HG03066 (cell line): ENCODE data around the gene FAM124A.

ENCODE experiments used
- ATAC-seq: cut with Tn5 transposase; IDR thresholded peaks from one replicate; pipeline ENCODE4 v1.9.1; 2021; ENCODE audit warnings: low read depth; ENCODE audit not compliant: unreplicated experiment

Gene FAM124A

GRCh38 chr13:51240958-51241357, 18.8 kb downstream of the FAM124A start:
- ATAC-seq: no peak

- no peak for ATAC-seq
Observed at GRCh38 chr13:51241720-51242119, 19.5 kb downstream of the FAM124A start.

GRCh38 chr13:51243227-51243626, 21.0 kb downstream of the FAM124A start:
- ATAC-seq: no peak

GRCh38 chr13:51243832-51244231, 21.6 kb downstream of the FAM124A start:
- ATAC-seq: no peak

- no peak for ATAC-seq
Observed at GRCh38 chr13:51244637-51245405, 22.6 kb downstream of the FAM124A start.

GRCh38 chr13:51245583-51245982, 23.4 kb downstream of the FAM124A start:
- ATAC-seq: no peak

GRCh38 chr13:51246025-51246417, 23.8 kb downstream of the FAM124A start:
- ATAC-seq: no peak

- ATAC-seq: no peak
Observed at GRCh38 chr13:51246418-51247277, 24.4 kb downstream of the FAM124A start.

- ATAC-seq: no peak
Observed at GRCh38 chr13:51249255-51249654, 27.1 kb downstream of the FAM124A start.

GRCh38 chr13:51249770-51250741, 27.9 kb downstream of the FAM124A start:
- ATAC-seq: no peak

GRCh38 chr13:51251480-51251879, 29.3 kb downstream of the FAM124A start:
- ATAC-seq: no peak

GRCh38 chr13:51252954-51253532, 30.8 kb downstream of the FAM124A start:
- ATAC-seq: no peak

- ATAC-seq: no peak
Observed at GRCh38 chr13:51255556-51255955, 33.4 kb downstream of the FAM124A start.

- ATAC-seq: no peak
Observed at GRCh38 chr13:51257187-51257586, 35.0 kb downstream of the FAM124A start.

GRCh38 chr13:51258612-51259548, 36.7 kb downstream of the FAM124A start:
- no peak for ATAC-seq

- ATAC-seq: no peak
Observed at GRCh38 chr13:51260154-51260553, 38.0 kb downstream of the FAM124A start.

- no peak for ATAC-seq
Observed at GRCh38 chr13:51261610-51262249, 39.5 kb downstream of the FAM124A start.

- ATAC-seq: no peak
Observed at GRCh38 chr13:51262501-51263211, 40.5 kb downstream of the FAM124A start.
